T-helper 2 cell treated with Interferon-gamma antibody and Interleukin-4, amounts not matched to agents 5 μg/mL and 100 μg/mL, for 36 hours (primary cell): ENCODE measurements around the gene CTIF.
"Not testable (repeated sequence)": the region's sequence is repeated elsewhere in the genome, so short reads cannot be mapped to it uniquely, and the experiment has no call there.

Experiments
- DNase-seq: peaks from one replicate; pipeline ENCODE4 v3.0.0; 2021; ENCODE audit warnings: low spot score
- H3K27ac Mint-ChIP-seq: one replicate; pipeline ENCODE4 v1.8.0; 2021; ENCODE audit warnings: mild to moderate bottlenecking, mixed read lengths
- H3K27me3 Mint-ChIP-seq: one replicate; pipeline ENCODE4 v1.8.0; 2021; ENCODE audit warnings: low read depth, mixed read lengths
- H3K36me3 Mint-ChIP-seq: one replicate; pipeline ENCODE4 v1.8.0; 2021; ENCODE audit warnings: low read depth, mixed read lengths
- H3K4me1 Mint-ChIP-seq: one replicate; pipeline ENCODE4 v1.8.0; 2021; ENCODE audit warnings: low read depth, mixed read lengths
- H3K4me3 Mint-ChIP-seq: one replicate; pipeline ENCODE4 v1.8.0; 2022; ENCODE audit warnings: mild to moderate bottlenecking, moderate library complexity, mixed read lengths
- H3K9me3 Mint-ChIP-seq: one replicate; pipeline ENCODE4 v1.8.0; 2021; ENCODE audit warnings: mixed read lengths

Gene CTIF

DNA sequence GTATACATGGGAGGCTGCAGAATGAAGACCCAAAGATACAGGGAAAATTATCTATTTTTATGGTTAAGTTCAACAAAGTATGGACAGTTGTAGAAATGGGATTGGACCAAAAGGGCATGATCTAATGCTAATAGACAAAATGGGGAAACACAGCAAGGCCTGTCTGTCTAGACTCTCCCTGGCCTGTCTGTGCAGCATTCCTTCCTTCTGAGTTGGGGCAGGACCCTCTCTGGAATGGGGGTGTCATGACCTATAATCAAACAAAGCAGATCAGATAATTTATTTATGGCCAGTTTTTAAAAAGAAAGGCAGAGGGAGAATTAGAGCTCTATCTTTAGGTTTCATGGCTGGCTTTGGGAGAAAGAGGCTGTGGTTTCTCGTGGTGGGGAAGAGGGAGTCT, 104.4 kb downstream of the CTIF start:
- no peaks in the 10 kb centered on the region for H3K27me3 Mint-ChIP-seq

DNA sequence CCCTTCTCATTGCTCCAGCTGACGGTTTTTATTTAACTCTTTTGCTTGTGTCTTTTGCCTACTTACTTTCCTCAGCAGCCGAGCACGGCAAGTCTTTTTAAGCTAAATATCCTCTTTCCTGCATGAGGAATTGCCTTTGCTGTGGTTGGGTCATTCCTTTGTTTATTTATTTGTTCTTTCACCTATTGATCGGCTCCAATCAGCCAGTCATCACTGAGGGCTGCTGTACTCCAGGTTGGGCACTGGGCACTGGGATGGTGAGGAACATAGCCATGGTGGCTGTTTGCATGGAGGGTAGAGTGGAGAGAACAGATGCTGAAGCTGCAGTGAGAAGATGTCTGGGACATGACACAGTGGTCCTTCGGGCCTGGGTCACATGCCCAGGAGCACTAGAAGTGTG, 105.2 kb downstream of the CTIF start:
- Mint-ChIP-seq H3K27me3 (no peaks in the 10 kb centered on the region), H3K9me3 (peaks cover 4% of the 10 kb centered on the region), H3K27ac (no peak overlapping the region)

More for the DNA sequence above, 104.4 kb downstream of the CTIF start:
- no peaks in the 10 kb centered on the region for H3K4me1 Mint-ChIP-seq
- no peak overlapping the region for H3K4me3 Mint-ChIP-seq
- no peaks in the 10 kb centered on the region for H3K36me3 Mint-ChIP-seq
- H3K9me3 Mint-ChIP-seq, result peaks cover 4% of the 10 kb centered on the region
- H3K27ac Mint-ChIP-seq, result no peak overlapping the region
- DNase-seq, result no peak

GRCh38 chr18:48645427-48646002, 106.7 kb downstream of the CTIF start:
- Mint-ChIP-seq H3K27ac (no peak overlapping the region), H3K4me3 (no peak overlapping the region), H3K36me3 (no peaks in the 10 kb centered on the region), H3K27me3 (peaks cover 5% of the 10 kb centered on the region), H3K4me1 (no peaks in the 10 kb centered on the region), H3K9me3 (peaks cover 4% of the 10 kb centered on the region)
- DNase-seq, result no peak

More for the DNA sequence above, 105.2 kb downstream of the CTIF start:
- Mint-ChIP-seq H3K4me3 (no peak overlapping the region), H3K4me1 (no peaks in the 10 kb centered on the region), H3K36me3 (no peaks in the 10 kb centered on the region)
- no peak for DNase-seq

GRCh38 chr18:48646976-48647375, 108.1 kb downstream of the CTIF start:
- Mint-ChIP-seq H3K9me3 (peaks cover 4% of the 10 kb centered on the region), H3K4me1 (no peaks in the 10 kb centered on the region), H3K27me3 (peaks cover 14% of the 10 kb centered on the region), H3K36me3 (no peaks in the 10 kb centered on the region), H3K4me3 (no peak overlapping the region), H3K27ac (no peak overlapping the region)
- no peak for DNase-seq

- Mint-ChIP-seq H3K36me3 (no peaks in the 10 kb centered on the region), H3K4me3 (no peak overlapping the region), H3K4me1 (no peaks in the 10 kb centered on the region), H3K27ac (no peak overlapping the region), H3K27me3 (peaks cover 21% of the 10 kb centered on the region), H3K9me3 (no peaks in the 10 kb centered on the region)
- DNase-seq, result no peak
Measured at GRCh38 chr18:48649231-48649630, 110.4 kb downstream of the CTIF start.

DNA sequence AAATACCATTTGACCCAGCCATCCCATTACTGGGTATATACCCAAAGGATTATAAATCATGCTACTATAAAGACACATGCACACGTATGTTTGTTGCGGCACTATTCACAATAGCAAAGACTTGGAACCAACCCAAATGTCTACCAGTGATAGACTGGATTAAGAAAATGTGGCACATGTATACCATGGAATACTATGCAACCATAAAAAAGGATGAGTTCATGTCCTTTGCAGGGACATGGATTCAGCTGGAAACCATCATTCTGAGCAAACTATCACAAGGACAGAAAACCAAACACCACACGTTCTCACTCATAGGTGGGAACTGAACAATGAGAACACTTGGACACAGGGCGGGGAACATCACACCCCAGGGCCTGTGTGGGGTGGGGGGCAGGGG, 115.8 kb downstream of the CTIF start:
- H3K4me3 Mint-ChIP-seq, result not testable (repeated sequence)

GRCh38 chr18:48655508-48655907, 116.7 kb downstream of the CTIF start:
- no peak for DNase-seq
- no peak overlapping the region for H3K4me3 Mint-ChIP-seq
- H3K9me3 Mint-ChIP-seq, result no peaks in the 10 kb centered on the region
- H3K4me1 Mint-ChIP-seq, result no peaks in the 10 kb centered on the region
- H3K27ac Mint-ChIP-seq, result no peak overlapping the region
- H3K36me3 Mint-ChIP-seq, result no peaks in the 10 kb centered on the region
- peaks cover 17% of the 10 kb centered on the region for H3K27me3 Mint-ChIP-seq

More for the DNA sequence above, 115.8 kb downstream of the CTIF start:
- not testable (repeated sequence) for H3K36me3 Mint-ChIP-seq, DNase-seq, H3K4me1 Mint-ChIP-seq, H3K27ac Mint-ChIP-seq, H3K9me3 Mint-ChIP-seq
- peaks cover 21% of the 10 kb centered on the region for H3K27me3 Mint-ChIP-seq

GRCh38 chr18:48656176-48656575, 117.3 kb downstream of the CTIF start:
- no peak overlapping the region for H3K4me3 Mint-ChIP-seq
- DNase-seq, result no peak
- H3K9me3 Mint-ChIP-seq, result no peaks in the 10 kb centered on the region
- peaks cover 14% of the 10 kb centered on the region for H3K27me3 Mint-ChIP-seq
- H3K36me3 Mint-ChIP-seq, result no peaks in the 10 kb centered on the region
- H3K27ac Mint-ChIP-seq, result no peak overlapping the region
- no peaks in the 10 kb centered on the region for H3K4me1 Mint-ChIP-seq

DNA sequence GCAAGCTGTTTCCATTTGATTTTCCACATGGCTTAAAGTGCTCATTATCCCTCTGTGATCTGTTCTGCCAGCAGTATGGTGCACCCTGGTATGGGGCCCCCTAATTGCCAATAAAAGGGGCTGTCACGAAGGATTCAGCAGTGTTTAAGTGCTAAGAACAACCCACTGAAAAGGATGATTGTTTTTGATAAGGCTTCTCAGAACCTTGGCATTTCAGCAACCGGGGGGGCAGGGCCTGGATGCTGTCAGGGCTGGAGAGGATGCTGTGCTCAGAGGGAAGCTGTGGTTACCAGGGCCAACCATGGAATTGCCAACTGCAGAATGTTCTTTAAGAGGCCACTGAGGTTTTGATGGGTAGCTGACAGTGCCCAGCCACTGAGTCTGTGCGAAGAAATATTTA, 117.8 kb downstream of the CTIF start:
- no peak for DNase-seq
- Mint-ChIP-seq H3K27ac (no peak overlapping the region), H3K4me3 (no peak overlapping the region), H3K4me1 (no peaks in the 10 kb centered on the region), H3K9me3 (no peaks in the 10 kb centered on the region), H3K36me3 (no peaks in the 10 kb centered on the region), H3K27me3 (peaks cover 10% of the 10 kb centered on the region)

- no peaks in the 10 kb centered on the region for H3K9me3 Mint-ChIP-seq
- no peaks in the 10 kb centered on the region for H3K36me3 Mint-ChIP-seq
- H3K27ac Mint-ChIP-seq, result no peak overlapping the region
- H3K27me3 Mint-ChIP-seq, result peaks cover 6% of the 10 kb centered on the region
- no peak for DNase-seq
- H3K4me1 Mint-ChIP-seq, result no peaks in the 10 kb centered on the region
- no peak overlapping the region for H3K4me3 Mint-ChIP-seq
Measured at GRCh38 chr18:48657447-48658120, 118.8 kb downstream of the CTIF start.

DNA sequence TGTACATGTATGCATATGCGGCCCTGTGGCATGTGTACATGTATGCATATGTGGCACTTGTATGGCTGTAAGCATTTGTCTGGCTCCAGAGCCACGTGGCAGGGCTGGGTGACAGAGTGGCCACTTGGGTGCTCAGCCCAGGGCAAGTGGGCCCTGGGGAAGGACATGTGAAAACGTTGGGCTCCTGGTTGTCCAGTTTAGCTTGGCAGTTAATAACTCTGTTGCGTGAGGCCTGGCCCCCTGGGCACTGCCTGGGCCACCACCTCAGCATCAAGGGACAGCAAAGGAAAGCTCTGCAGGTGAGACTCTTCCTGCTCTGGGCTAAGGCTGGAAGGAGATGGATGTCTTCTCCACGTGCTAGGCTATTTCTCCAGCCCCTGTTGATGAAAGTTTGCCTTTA, 119.9 kb downstream of the CTIF start:
- Mint-ChIP-seq H3K4me3 (no peak overlapping the region), H3K9me3 (no peaks in the 10 kb centered on the region), H3K4me1 (no peaks in the 10 kb centered on the region), H3K36me3 (no peaks in the 10 kb centered on the region), H3K27me3 (peaks cover 3% of the 10 kb centered on the region), H3K27ac (no peak overlapping the region)
- no peak for DNase-seq

GRCh38 chr18:48659188-48660009, 120.6 kb downstream of the CTIF start:
- Mint-ChIP-seq H3K4me1 (no peaks in the 10 kb centered on the region), H3K27me3 (peaks cover 3% of the 10 kb centered on the region), H3K9me3 (no peaks in the 10 kb centered on the region), H3K4me3 (no peak overlapping the region), H3K27ac (no peak overlapping the region), H3K36me3 (no peaks in the 10 kb centered on the region)
- no peak for DNase-seq

DNA sequence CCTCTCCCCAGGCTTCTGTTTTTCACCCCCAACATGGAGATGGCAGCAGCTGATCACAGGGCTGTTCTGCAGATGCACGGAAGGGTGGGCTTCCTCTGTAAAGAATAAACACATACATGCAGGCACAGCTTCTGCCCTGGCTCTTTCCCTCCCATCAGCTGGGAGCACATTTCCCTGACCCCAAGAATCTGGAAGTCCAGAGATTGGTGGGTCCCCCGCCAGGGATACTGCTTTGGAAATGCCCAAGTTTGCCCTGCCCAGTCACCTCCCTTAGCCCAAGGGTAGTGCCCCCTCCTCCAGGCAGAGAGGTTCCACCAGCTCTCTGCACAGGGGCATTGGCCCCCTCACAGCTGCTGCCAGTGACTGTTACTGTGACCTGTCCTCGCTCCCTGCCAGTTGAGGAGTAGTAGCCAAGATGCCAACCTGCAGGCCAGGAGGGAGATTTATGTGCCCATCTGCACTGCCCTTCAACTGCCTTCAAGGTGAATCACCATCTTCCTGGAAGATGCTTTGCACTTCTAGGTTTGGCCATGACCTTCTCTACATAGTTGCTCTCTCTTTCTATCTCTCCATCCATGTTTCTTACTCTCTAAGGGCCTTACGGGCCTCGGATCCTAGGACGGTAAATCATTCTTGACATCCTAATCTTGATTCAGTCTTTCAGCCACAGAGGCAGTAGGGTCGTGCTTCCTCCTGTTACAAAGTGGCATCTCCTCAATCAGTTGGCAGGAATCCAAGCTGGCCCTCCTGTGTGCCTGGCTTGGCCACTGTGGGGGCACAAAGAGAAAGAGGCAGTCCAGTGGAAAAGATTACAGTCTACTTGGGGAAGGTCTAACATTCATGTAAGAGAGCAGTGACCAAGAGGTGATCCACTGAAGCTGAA, 121.8 kb downstream of the CTIF start:
- H3K27me3 Mint-ChIP-seq, result peaks cover 3% of the 10 kb centered on the region
- DNase-seq, result no peak
- no peaks in the 10 kb centered on the region for H3K9me3 Mint-ChIP-seq
- H3K36me3 Mint-ChIP-seq, result no peaks in the 10 kb centered on the region
- H3K4me3 Mint-ChIP-seq, result no peak overlapping the region
- H3K4me1 Mint-ChIP-seq, result no peaks in the 10 kb centered on the region
- no peak overlapping the region for H3K27ac Mint-ChIP-seq
